ENCODE results near the gene NTN1.

Gene NTN1

DNA sequence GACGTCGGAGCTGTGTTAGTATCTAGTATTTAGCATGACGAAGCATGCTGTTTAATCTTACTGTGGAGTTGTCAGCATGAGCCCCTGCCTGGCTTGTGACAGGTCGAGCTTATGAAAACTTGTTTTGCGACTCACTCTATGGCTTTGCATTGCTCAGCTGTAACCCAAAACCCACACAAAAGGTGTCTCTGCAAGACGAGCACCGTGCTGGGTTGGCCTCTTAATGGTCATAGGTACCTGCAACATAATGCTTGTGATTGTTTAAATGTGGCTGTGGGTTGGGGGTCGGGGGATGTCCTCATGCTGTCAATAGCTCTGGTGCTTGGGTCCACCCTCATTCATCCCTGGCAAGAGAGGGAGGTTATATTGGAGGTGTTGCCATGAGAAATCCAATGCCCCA, 5.4 kb downstream of the NTN1 start:
- peaks cover 4% of the 10 kb centered on the region for H3K36me3 ChIP-seq (replicated peaks; ENCODE audit: low read depth, low read length)
- no peak overlapping the region for H3K27ac ChIP-seq (ENCODE audit: low read length)
- H3K27me3 ChIP-seq (ENCODE audit: low read depth, low read length): no peaks in the 10 kb centered on the region
- no peak overlapping the region for H3K4me3 ChIP-seq (ENCODE audit: low read length)
- no peak for TF ChIP-seq EZH2phosphoT487 (IDR thresholded peaks at IDR 0.05; ENCODE audit: low read depth)
- TF ChIP-seq, protein P1, sequence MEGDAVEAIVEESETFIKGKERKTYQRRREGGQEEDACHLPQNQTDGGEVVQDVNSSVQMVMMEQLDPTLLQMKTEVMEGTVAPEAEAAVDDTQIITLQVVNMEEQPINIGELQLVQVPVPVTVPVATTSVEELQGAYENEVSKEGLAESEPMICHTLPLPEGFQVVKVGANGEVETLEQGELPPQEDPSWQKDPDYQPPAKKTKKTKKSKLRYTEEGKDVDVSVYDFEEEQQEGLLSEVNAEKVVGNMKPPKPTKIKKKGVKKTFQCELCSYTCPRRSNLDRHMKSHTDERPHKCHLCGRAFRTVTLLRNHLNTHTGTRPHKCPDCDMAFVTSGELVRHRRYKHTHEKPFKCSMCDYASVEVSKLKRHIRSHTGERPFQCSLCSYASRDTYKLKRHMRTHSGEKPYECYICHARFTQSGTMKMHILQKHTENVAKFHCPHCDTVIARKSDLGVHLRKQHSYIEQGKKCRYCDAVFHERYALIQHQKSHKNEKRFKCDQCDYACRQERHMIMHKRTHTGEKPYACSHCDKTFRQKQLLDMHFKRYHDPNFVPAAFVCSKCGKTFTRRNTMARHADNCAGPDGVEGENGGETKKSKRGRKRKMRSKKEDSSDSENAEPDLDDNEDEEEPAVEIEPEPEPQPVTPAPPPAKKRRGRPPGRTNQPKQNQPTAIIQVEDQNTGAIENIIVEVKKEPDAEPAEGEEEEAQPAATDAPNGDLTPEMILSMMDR (IDR thresholded peaks at IDR 0.05; ENCODE audit: low read depth, low read length): no peak
- H2AFZ ChIP-seq (ENCODE audit: low read depth, low read length): no peak overlapping the region
- H3K4me1 ChIP-seq (ENCODE audit: low read length): peaks cover 10% of the 10 kb centered on the region
- H3K79me2 ChIP-seq (ENCODE audit: low read length): no peaks in the 10 kb centered on the region
- H3K4me2 ChIP-seq (ENCODE audit: low read length): no peak overlapping the region
- no peaks in the 10 kb centered on the region for H4K20me1 ChIP-seq (ENCODE audit: insufficient read depth, low read length)
- no peak overlapping the region for H3K9ac ChIP-seq (ENCODE audit: low read length)
- H3K9me3 ChIP-seq (ENCODE audit: insufficient read depth, low read length): no peaks in the 10 kb centered on the region

DNA sequence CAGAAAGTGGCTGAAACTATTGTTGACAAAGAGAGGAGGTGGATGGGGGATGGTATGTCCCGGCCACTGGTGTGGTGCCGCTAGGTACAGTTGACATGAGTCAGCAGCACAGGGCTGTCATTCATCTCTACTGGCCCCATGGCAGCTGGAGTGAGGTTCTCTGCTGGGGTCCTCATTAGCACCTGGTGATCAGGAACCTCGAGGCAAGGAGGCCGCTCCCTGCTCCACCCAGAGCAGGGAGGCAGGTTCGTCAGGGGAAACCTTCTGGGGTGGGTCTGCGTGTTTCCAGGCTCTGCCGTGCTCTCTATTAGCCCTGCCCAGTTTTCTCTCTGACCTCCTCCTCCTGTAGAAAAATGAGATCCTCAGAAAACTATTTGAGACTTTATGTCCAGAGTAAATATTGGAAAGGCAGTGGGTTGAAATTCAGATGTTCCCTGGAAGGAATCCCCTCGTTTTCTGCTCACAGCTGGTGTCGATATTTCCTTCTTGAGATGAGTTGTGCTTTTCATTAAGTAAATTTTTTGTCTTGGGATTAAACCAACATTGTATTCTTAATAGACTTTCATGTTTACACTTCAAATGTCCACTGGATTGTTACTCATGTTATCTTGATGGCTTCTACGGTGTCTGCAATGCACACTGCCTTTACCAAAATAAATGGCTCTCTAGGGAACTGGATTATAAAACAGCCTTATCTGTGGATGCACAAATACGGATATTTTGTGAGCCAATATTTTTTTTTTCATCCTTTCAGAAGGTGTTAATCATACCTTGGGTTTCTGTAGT, 7.1 kb downstream of the NTN1 start:
- Histone ChIP-seq H3K4me1 (ENCODE audit: low read length) (peaks cover 9% of the 10 kb centered on the region), H3K27me3 (ENCODE audit: low read depth, low read length) (no peaks in the 10 kb centered on the region), H4K20me1 (ENCODE audit: insufficient read depth, low read length) (no peaks in the 10 kb centered on the region), H3K4me3 (ENCODE audit: low read length) (no peak overlapping the region), H3K79me2 (ENCODE audit: low read length) (no peaks in the 10 kb centered on the region), H3K9ac (ENCODE audit: low read length) (no peak overlapping the region), H2AFZ (ENCODE audit: low read depth, low read length) (no peak overlapping the region), H3K36me3 (replicated peaks; ENCODE audit: low read depth, low read length) (no peaks in the 10 kb centered on the region), H3K27ac (ENCODE audit: low read length) (no peak overlapping the region), H3K9me3 (ENCODE audit: insufficient read depth, low read length) (no peaks in the 10 kb centered on the region), H3K4me2 (ENCODE audit: low read length) (no peak overlapping the region)
- TF ChIP-seq, protein P1 (IDR thresholded peaks at IDR 0.05; ENCODE audit: low read depth, low read length): no peak
- TF ChIP-seq EZH2phosphoT487 (IDR thresholded peaks at IDR 0.05; ENCODE audit: low read depth): no peak

DNA sequence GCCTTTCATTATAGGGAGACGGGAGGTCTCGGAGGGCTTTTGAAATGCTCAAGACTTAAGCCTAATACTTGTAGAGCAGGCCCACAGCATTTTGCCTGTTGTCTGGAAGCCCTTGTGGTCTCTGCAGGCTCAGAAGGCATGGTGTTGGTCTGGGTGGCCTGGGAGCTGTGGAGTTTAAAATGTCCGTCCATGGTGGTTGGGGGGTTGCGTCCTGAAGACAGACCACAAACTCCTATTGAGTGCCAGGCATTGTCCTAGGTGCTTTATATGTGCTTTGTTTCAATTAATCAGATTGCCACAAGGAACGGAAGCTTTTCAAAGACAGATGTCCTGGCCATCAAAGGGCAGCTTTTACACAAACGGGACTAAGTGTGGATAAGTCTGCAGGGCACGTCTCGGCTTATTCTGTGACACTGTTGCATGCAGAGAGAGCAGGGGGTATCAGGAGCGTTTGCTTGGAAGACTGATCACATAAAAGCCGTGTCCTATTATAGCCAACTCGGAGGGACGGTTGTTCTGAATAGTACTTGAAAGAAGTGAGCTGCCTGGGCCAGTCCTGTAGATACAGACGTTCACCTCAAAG, 7.8 kb downstream of the NTN1 start:
- Histone ChIP-seq H3K27ac (ENCODE audit: low read length) (no peak overlapping the region), H2AFZ (ENCODE audit: low read depth, low read length) (no peak overlapping the region), H3K9me3 (ENCODE audit: insufficient read depth, low read length) (no peaks in the 10 kb centered on the region), H3K9ac (ENCODE audit: low read length) (no peak overlapping the region), H3K79me2 (ENCODE audit: low read length) (no peaks in the 10 kb centered on the region), H3K36me3 (replicated peaks; ENCODE audit: low read depth, low read length) (no peaks in the 10 kb centered on the region), H4K20me1 (ENCODE audit: insufficient read depth, low read length) (no peaks in the 10 kb centered on the region), H3K4me3 (ENCODE audit: low read length) (no peak overlapping the region), H3K4me1 (ENCODE audit: low read length) (peaks cover 2% of the 10 kb centered on the region), H3K4me2 (ENCODE audit: low read length) (no peak overlapping the region), H3K27me3 (ENCODE audit: low read depth, low read length) (no peaks in the 10 kb centered on the region)
- no peak for TF ChIP-seq EZH2phosphoT487 (IDR thresholded peaks at IDR 0.05; ENCODE audit: low read depth)
- TF ChIP-seq, protein P1 (IDR thresholded peaks at IDR 0.05; ENCODE audit: low read depth, low read length): no peak

DNA sequence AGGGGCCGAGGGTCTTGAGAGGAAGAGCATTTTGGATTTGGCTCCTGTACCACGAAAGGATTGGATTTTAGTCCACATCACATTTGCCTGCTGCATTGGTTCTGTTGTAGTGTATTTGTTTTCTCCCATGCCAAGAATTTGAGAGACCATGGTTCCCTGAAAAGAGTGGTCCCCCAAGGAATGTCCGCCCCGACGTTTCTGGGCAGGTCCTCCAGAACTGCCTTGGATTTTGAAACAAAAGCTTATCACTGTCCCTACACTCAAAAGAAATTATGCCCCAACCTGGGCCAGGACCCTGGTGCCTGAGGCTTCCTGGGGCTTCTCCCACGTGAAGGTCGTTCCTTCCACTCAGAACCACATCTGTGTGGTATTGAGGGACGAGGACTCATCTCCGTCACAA, 10.8 kb downstream of the NTN1 start:
- Histone ChIP-seq H3K79me2 (ENCODE audit: low read length) (no peaks in the 10 kb centered on the region), H3K4me1 (ENCODE audit: low read length) (no peaks in the 10 kb centered on the region), H3K9me3 (ENCODE audit: insufficient read depth, low read length) (no peaks in the 10 kb centered on the region), H3K36me3 (replicated peaks; ENCODE audit: low read depth, low read length) (no peaks in the 10 kb centered on the region), H3K27ac (ENCODE audit: low read length) (no peak overlapping the region), H4K20me1 (ENCODE audit: insufficient read depth, low read length) (no peaks in the 10 kb centered on the region), H2AFZ (ENCODE audit: low read depth, low read length) (no peak overlapping the region), H3K27me3 (ENCODE audit: low read depth, low read length) (no peaks in the 10 kb centered on the region), H3K4me2 (ENCODE audit: low read length) (no peak overlapping the region), H3K9ac (ENCODE audit: low read length) (no peak overlapping the region), H3K4me3 (ENCODE audit: low read length) (no peak overlapping the region)
- TF ChIP-seq, protein P1 (IDR thresholded peaks at IDR 0.05; ENCODE audit: low read depth, low read length): no peak
- TF ChIP-seq EZH2phosphoT487 (IDR thresholded peaks at IDR 0.05; ENCODE audit: low read depth): no peak

Data from OCI-LY3 (cell line).